HepG2 (cell line): ENCODE results near the gene EFEMP2. TPM values are rescaled to one million over a fixed set of nuclear protein-coding genes. Genes with fewer than 3 reads are reported as not detected.
A peak's percentile ranks its signal among the peaks of the same experiment; 100 is the strongest.

ENCODE experiments used
- BORCS8-MEF2B ChIP-seq: sonication (generic); formaldehyde crosslinking; IDR thresholded peaks from 2 replicates; pipeline ENCODE4 v1.8.0; 2022; ENCODE audit warnings: mild to moderate bottlenecking, missing genetic modification reagents
- CBX5 ChIP-seq: sonication (generic); formaldehyde crosslinking; IDR thresholded peaks from 2 replicates; pipeline ENCODE4 v1.4.0; 2020; ENCODE audit warnings: missing genetic modification reagents, borderline replicate concordance
- CHD2 ChIP-seq: IDR thresholded peaks from 2 replicates; pipeline ENCODE4 v1.6.1; 2011; ENCODE audit warnings: low read depth, low read length, improper control_type of control experiment
- CREM ChIP-seq, 2 experiments: sonication (generic) in 1 of 2; formaldehyde crosslinking in 1 of 2; IDR thresholded peaks; 2 replicates each; pipeline versions ENCODE4 v1.4.0 to v1.6.1; 2016 to 2020; ENCODE audit warnings: antibody characterized with exemption in 1 of 2, mild to moderate bottlenecking in 1 of 2, missing genetic modification reagents in 1 of 2
- FIP1L1 ChIP-seq: fragments of 200-400 bp; formaldehyde crosslinking; IDR thresholded peaks from 2 replicates; pipeline ENCODE4 v1.6.1; 2018; ENCODE audit warnings: low read depth, mild to moderate bottlenecking, low read length, moderate library complexity, borderline replicate concordance; ENCODE audit not compliant: insufficient read depth
- MTA3 ChIP-seq: sonication (generic); formaldehyde crosslinking; IDR thresholded peaks from 2 replicates; pipeline ENCODE4 v1.4.0; 2020; ENCODE audit warnings: missing genetic modification reagents
- NFIB ChIP-seq: sonication (generic); formaldehyde crosslinking; IDR thresholded peaks from 2 replicates; pipeline ENCODE4 v1.9.0; 2021; ENCODE audit warnings: missing genetic modification reagents, mild to moderate bottlenecking, borderline replicate concordance
- NR2F1 ChIP-seq, 2 experiments: fragments of 450-650 bp in 1 of 2; formaldehyde crosslinking in 1 of 2; IDR thresholded peaks; 2 replicates each; pipeline versions ENCODE4 v1.5.0 to v1.6.1; 2016 to 2020; ENCODE audit warnings: mild to moderate bottlenecking in 1 of 2, missing compliant biosample characterization in 1 of 2, missing genetic modification reagents in 1 of 2, moderate library complexity in 1 of 2
- PHF5A ChIP-seq: IDR thresholded peaks from one replicate; pipeline ENCODE4 v1.6.1; 2018; ENCODE audit warnings: low read depth, missing genetic modification reagents; ENCODE audit not compliant: unreplicated experiment
- POLR2AphosphoS5 ChIP-seq: IDR thresholded peaks from 2 replicates; pipeline ENCODE4 v1.6.1; 2012; ENCODE audit warnings: low read depth, low read length
- SAP130 ChIP-seq: IDR thresholded peaks from 2 replicates; pipeline ENCODE4 v1.6.1; 2016; ENCODE audit warnings: low read depth
- SMAD3 ChIP-seq: sonication (generic); formaldehyde crosslinking; IDR thresholded peaks from 2 replicates; pipeline ENCODE4 v1.4.0; 2020; ENCODE audit warnings: missing genetic modification reagents
- TGIF2 ChIP-seq: IDR thresholded peaks from 2 replicates; pipeline ENCODE4 v1.6.1; 2016; ENCODE audit warnings: control low read depth, missing compliant biosample characterization
- ZNF34 ChIP-seq: sonication (generic); formaldehyde crosslinking; IDR thresholded peaks from 2 replicates; pipeline ENCODE4 v1.4.0; 2020; ENCODE audit warnings: mild to moderate bottlenecking, missing genetic modification reagents, borderline replicate concordance
- ZNF431 ChIP-seq: sonication (generic); formaldehyde crosslinking; IDR thresholded peaks from 2 replicates; pipeline ENCODE4 v1.9.0; 2022; ENCODE audit warnings: missing genetic modification reagents, low read depth, mild to moderate bottlenecking, borderline replicate concordance
- ZNF441 ChIP-seq: sonication (generic); formaldehyde crosslinking; IDR thresholded peaks from 2 replicates; pipeline ENCODE4 v1.7.0; 2021; ENCODE audit warnings: missing genetic modification reagents, borderline replicate concordance
- ZNF484 ChIP-seq: sonication (generic); formaldehyde crosslinking; IDR thresholded peaks from 2 replicates; pipeline ENCODE4 v1.5.1; 2020; ENCODE audit warnings: mild to moderate bottlenecking, low read depth, missing genetic modification reagents, borderline replicate concordance
- ZSCAN9 ChIP-seq: IDR thresholded peaks from 2 replicates; pipeline ENCODE4 v1.6.1; 2016; ENCODE audit warnings: borderline replicate concordance
- polyA plus RNA-seq, 8 experiments: library from polyadenylated mRNA; depleted of rRNA in 3 of 8; stranded (reverse) in 7 of 8; unstranded in 1 of 8; fragments of >200 nt; fragmentation: Illumina TruSeq in 4 of 8; extraction: Trizol in 4 of 8; gene quantifications; 2 replicates each; pipeline versions ENCODE4 v1.2.1 to v1.2.3, GENCODE V29; 2011 to 2016; ENCODE audit warnings: low read depth in 4 of 8, missing spikeins in 1 of 8, mixed read lengths in 1 of 8; ENCODE audit not compliant: insufficient read depth in 1 of 8
- total RNA-seq, 5 experiments: library from RNA; depleted of rRNA; stranded (reverse); fragments of >200 nt; fragmentation: Illumina TruSeq; extraction: Trizol; gene quantifications; 2 replicates each; pipeline ENCODE4 v1.2.3, GENCODE V29; 2016; ENCODE audit warnings: low read depth in 1 of 5
- TF ChIP-seq, protein P1 (sequence below): sonication (generic); formaldehyde crosslinking; IDR thresholded peaks from 2 replicates; pipeline ENCODE4 v1.5.0; 2020; ENCODE audit warnings: mild to moderate bottlenecking, missing genetic modification reagents, borderline replicate concordance
- TF ChIP-seq, protein P2 (sequence below), 2 experiments: fragments of 450-650 bp in 1 of 2; sonication (generic) in 1 of 2; formaldehyde crosslinking; IDR thresholded peaks; 2 replicates each; pipeline versions ENCODE4 v1.5.0 to v1.8.0; 2020 to 2022; ENCODE audit warnings: mild to moderate bottlenecking in 1 of 2, missing genetic modification reagents in 1 of 2
- TF ChIP-seq, protein P3 (sequence below): sonication (generic); formaldehyde crosslinking; IDR thresholded peaks from 2 replicates; pipeline ENCODE4 v1.8.0; 2022; ENCODE audit warnings: missing genetic modification reagents, mild to moderate bottlenecking, moderate library complexity, borderline replicate concordance

Gene EFEMP2
- total and polyA plus RNA-seq, 2 of the 13 experiments (the other 11 are each of a cell fraction or from before 2014, with no cell fraction given) = 7.4 to 29.7 TPM

DNA sequence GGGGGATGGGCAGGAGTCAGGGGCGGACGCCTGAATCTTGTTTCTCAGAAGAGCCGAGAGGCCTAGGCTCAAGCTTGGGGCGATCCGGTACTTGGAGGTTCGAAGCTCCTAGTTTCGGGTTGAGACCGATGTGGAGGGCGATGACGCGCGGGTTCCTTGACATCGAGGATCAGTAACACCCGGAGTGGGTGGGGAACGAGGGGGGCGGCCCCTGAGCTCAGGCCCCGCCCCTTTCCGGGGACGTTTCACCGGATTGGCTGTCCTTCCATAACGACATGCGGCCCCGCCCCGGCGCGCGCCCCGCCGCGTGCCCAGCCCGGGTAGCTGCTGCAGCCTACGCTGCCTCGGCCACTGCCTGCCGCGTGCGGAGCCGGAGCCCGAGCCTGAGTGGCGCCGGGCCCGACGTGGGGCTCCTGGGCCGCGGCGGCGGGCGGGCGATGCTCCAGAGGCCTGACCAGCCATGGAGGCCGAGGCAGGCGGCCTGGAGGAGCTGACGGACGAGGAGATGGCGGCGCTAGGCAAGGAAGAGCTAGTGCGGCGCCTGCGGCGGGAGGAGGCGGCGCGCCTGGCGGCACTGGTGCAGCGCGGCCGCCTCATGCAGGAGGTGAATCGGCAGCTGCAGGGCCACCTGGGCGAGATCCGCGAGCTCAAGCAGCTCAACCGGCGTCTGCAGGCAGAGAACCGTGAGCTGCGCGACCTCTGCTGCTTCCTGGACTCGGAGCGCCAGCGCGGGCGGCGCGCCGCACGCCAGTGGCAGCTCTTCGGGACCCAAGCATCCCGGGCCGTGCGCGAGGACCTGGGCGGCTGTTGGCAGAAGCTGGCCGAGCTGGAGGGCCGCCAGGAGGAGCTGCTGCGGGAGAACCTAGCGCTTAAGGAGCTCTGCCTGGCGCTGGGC is 18.0 kb upstream of the EFEMP2 start, which contains the start of gene CCDC85B (continued):
- TF ChIP-seq ZSCAN9 (CRISPR knock-in tag) (no peak), ZNF484 (no peak), TGIF2 (no peak; the same call in 1 of the 2 replicates), POLR2AphosphoS5 (peak; percentile 89), CREM (IDR thresholded peaks at IDR 0.05) (peak; percentile 32; the same call in 1 of the 2 replicates), CREM (CRISPR knock-in tag; IDR thresholded peaks at IDR 0.05) (no peak), FIP1L1 (0 out of 2 replicates have a peak, but pooled peaks have one; percentile 22), ZNF34 (CRISPR knock-in tag) (no peak; the same call in 1 of the 2 replicates), BORCS8-MEF2B (CRISPR knock-in tag) (peak; percentile 90), SMAD3 (0 out of 2 replicates have a peak, but pooled peaks have one; percentile 11), NR2F1 (CRISPR knock-in tag; IDR thresholded peaks at IDR 0.05) (no peak), MTA3 (CRISPR knock-in tag) (no peak), CHD2 (0 out of 2 replicates have a peak, but pooled peaks have one; percentile 25), ZNF441 (CRISPR knock-in tag) (peak; percentile 83; the same call in 1 of the 2 replicates), SAP130 (CRISPR knock-in tag) (peak; percentile 87), ZNF431 (CRISPR knock-in tag) (peak; percentile 90; the same call in 1 of the 2 replicates), PHF5A (CRISPR knock-in tag) (no peak), CBX5 (CRISPR knock-in tag) (no peak), NFIB (CRISPR knock-in tag) (no peak)
- TF ChIP-seq, protein P1, sequence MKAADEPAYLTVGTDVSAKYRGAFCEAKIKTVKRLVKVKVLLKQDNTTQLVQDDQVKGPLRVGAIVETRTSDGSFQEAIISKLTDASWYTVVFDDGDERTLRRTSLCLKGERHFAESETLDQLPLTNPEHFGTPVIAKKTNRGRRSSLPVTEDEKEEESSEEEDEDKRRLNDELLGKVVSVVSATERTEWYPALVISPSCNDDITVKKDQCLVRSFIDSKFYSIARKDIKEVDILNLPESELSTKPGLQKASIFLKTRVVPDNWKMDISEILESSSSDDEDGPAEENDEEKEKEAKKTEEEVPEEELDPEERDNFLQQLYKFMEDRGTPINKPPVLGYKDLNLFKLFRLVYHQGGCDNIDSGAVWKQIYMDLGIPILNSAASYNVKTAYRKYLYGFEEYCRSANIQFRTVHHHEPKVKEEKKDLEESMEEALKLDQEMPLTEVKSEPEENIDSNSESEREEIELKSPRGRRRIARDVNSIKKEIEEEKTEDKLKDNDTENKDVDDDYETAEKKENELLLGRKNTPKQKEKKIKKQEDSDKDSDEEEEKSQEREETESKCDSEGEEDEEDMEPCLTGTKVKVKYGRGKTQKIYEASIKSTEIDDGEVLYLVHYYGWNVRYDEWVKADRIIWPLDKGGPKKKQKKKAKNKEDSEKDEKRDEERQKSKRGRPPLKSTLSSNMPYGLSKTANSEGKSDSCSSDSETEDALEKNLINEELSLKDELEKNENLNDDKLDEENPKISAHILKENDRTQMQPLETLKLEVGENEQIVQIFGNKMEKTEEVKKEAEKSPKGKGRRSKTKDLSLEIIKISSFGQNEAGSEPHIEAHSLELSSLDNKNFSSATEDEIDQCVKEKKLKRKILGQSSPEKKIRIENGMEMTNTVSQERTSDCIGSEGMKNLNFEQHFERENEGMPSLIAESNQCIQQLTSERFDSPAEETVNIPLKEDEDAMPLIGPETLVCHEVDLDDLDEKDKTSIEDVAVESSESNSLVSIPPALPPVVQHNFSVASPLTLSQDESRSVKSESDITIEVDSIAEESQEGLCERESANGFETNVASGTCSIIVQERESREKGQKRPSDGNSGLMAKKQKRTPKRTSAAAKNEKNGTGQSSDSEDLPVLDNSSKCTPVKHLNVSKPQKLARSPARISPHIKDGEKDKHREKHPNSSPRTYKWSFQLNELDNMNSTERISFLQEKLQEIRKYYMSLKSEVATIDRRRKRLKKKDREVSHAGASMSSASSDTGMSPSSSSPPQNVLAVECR = peak; percentile 76
- TF ChIP-seq, protein P2, sequence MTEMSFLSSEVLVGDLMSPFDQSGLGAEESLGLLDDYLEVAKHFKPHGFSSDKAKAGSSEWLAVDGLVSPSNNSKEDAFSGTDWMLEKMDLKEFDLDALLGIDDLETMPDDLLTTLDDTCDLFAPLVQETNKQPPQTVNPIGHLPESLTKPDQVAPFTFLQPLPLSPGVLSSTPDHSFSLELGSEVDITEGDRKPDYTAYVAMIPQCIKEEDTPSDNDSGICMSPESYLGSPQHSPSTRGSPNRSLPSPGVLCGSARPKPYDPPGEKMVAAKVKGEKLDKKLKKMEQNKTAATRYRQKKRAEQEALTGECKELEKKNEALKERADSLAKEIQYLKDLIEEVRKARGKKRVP (CRISPR knock-in tag; IDR thresholded peaks at IDR 0.05) = peak in 1 of 2 experiments; percentile 60; a peak in 1 of 4 replicates
- TF ChIP-seq, protein P3, sequence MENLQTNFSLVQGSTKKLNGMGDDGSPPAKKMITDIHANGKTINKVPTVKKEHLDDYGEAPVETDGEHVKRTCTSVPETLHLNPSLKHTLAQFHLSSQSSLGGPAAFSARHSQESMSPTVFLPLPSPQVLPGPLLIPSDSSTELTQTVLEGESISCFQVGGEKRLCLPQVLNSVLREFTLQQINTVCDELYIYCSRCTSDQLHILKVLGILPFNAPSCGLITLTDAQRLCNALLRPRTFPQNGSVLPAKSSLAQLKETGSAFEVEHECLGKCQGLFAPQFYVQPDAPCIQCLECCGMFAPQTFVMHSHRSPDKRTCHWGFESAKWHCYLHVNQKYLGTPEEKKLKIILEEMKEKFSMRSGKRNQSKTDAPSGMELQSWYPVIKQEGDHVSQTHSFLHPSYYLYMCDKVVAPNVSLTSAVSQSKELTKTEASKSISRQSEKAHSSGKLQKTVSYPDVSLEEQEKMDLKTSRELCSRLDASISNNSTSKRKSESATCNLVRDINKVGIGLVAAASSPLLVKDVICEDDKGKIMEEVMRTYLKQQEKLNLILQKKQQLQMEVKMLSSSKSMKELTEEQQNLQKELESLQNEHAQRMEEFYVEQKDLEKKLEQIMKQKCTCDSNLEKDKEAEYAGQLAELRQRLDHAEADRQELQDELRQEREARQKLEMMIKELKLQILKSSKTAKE (CRISPR knock-in tag) = no peak
